ENCODE data around the gene ACTN3. TPM values are rescaled to one million over a fixed set of nuclear protein-coding genes. Genes with fewer than 3 reads are reported as not detected.
A peak's percentile ranks its signal among the peaks of the same experiment; 100 is the strongest.

The ACTN3 gene
- total RNA-seq, 2 donors from 2014 or later = not detected

- Histone ChIP-seq H3K9me3 (no peaks in the 10 kb centered on the region), H3K4me3 (peak overlapping the region; percentile 62 to 77), H3K36me3 (no peaks in the 10 kb centered on the region), H3K27me3 (replicated peaks; ENCODE audit: insufficient read depth) (no peaks in the 10 kb centered on the region), H3K27ac (peak overlapping the region in 1 of 2 donors; percentile 56), H3K4me1 (replicated peaks) (no peaks in the 10 kb centered on the region)
- no peak for DNase-seq (ENCODE audit: low spot score)
- TF ChIP-seq, protein P1, sequence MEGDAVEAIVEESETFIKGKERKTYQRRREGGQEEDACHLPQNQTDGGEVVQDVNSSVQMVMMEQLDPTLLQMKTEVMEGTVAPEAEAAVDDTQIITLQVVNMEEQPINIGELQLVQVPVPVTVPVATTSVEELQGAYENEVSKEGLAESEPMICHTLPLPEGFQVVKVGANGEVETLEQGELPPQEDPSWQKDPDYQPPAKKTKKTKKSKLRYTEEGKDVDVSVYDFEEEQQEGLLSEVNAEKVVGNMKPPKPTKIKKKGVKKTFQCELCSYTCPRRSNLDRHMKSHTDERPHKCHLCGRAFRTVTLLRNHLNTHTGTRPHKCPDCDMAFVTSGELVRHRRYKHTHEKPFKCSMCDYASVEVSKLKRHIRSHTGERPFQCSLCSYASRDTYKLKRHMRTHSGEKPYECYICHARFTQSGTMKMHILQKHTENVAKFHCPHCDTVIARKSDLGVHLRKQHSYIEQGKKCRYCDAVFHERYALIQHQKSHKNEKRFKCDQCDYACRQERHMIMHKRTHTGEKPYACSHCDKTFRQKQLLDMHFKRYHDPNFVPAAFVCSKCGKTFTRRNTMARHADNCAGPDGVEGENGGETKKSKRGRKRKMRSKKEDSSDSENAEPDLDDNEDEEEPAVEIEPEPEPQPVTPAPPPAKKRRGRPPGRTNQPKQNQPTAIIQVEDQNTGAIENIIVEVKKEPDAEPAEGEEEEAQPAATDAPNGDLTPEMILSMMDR (IDR thresholded peaks at IDR 0.05) = no peak
- TF ChIP-seq POLR2A (IDR thresholded peaks at IDR 0.05) (no peak), POLR2AphosphoS5 (IDR thresholded peaks at IDR 0.05) (no peak)
- WGBS = 74% methylated on average over 12 of the region's 15 CpGs
- intact Hi-C loops (cut with DNase I) = no loop called here
Observed at GRCh38 chr11:66567787-66568123, 21.1 kb downstream of the ACTN3 start.

GRCh38 chr11:66568124-66568916, 21.6 kb downstream of the ACTN3 start, which contains the start of gene CTSF:
TSS of gene CTSF (minus strand) at chr11:66568606. CDS start at chr11:66568486, 120 bp downstream.
- Histone ChIP-seq H3K36me3 (no peaks in the 10 kb centered on the region), H3K4me3 (peak within 1 kb of the TSS; percentile 62 to 77), H3K27me3 (replicated peaks; ENCODE audit: insufficient read depth) (no peaks in the 10 kb centered on the region), H3K4me1 (replicated peaks) (no peaks in the 10 kb centered on the region), H3K9me3 (no peaks in the 10 kb centered on the region), H3K27ac (peak within 1 kb of the TSS; percentile 43 to 56)
- WGBS = 3% methylated on average over 30 of the region's 77 CpGs
- no peak for TF ChIP-seq POLR2A (IDR thresholded peaks at IDR 0.05)
- TF ChIP-seq POLR2AphosphoS5 (IDR thresholded peaks at IDR 0.05) = peak; percentile 92
- intact Hi-C loops (cut with DNase I) = no loop called here
- DNase-seq (ENCODE audit: low spot score) = peak; percentile 87

GRCh38 chr11:66569076-66569475, 22.4 kb downstream of the ACTN3 start:
- DNase-seq (ENCODE audit: low spot score) = no peak

GRCh38 chr11:66570079-66570849, 23.6 kb downstream of the ACTN3 start:
- Histone ChIP-seq H3K36me3 (no peaks in the 10 kb centered on the region), H3K4me1 (replicated peaks) (no peaks in the 10 kb centered on the region), H3K4me3 (no peak overlapping the region), H3K27ac (no peak overlapping the region), H3K27me3 (replicated peaks; ENCODE audit: insufficient read depth) (no peaks in the 10 kb centered on the region), H3K9me3 (no peaks in the 10 kb centered on the region)
- 58% methylated on average over 5 of the region's 5 CpGs for WGBS
- TF ChIP-seq, protein P1 (IDR thresholded peaks at IDR 0.05) = no peak
- no peak for TF ChIP-seq POLR2A (IDR thresholded peaks at IDR 0.05)
- TF ChIP-seq POLR2AphosphoS5 (IDR thresholded peaks at IDR 0.05) = no peak
- intact Hi-C loops (cut with DNase I) = no loop called here
- no peak for DNase-seq (ENCODE audit: low spot score)

More at GRCh38 chr11:66569076-66569475, 22.4 kb downstream of the ACTN3 start:
- no peaks in the 10 kb centered on the region for H3K36me3 ChIP-seq
- H3K4me1 ChIP-seq (replicated peaks) = no peaks in the 10 kb centered on the region
- no peaks in the 10 kb centered on the region for H3K27me3 ChIP-seq (replicated peaks; ENCODE audit: insufficient read depth)
- TF ChIP-seq POLR2AphosphoS5 (IDR thresholded peaks at IDR 0.05) = no peak
- TF ChIP-seq POLR2A (IDR thresholded peaks at IDR 0.05) = no peak
- TF ChIP-seq, protein P1 (IDR thresholded peaks at IDR 0.05) = no peak
- H3K9me3 ChIP-seq = no peaks in the 10 kb centered on the region
- no peak overlapping the region for H3K27ac ChIP-seq
- H3K4me3 ChIP-seq = no peak overlapping the region
- WGBS = 89% methylated on average over 7 of the region's 7 CpGs
- intact Hi-C loops (cut with DNase I) = no loop called here

- no peaks in the 10 kb centered on the region for H3K9me3 ChIP-seq
- TF ChIP-seq, protein P1 (IDR thresholded peaks at IDR 0.05) = no peak
- TF ChIP-seq POLR2AphosphoS5 (IDR thresholded peaks at IDR 0.05) (no peak), POLR2A (IDR thresholded peaks at IDR 0.05) (no peak)
- intact Hi-C loops (cut with DNase I) = no loop called here
- H3K4me1 ChIP-seq (replicated peaks) = no peaks in the 10 kb centered on the region
- DNase-seq (ENCODE audit: low spot score) = no peak
- H3K27me3 ChIP-seq (replicated peaks; ENCODE audit: insufficient read depth) = no peaks in the 10 kb centered on the region
- H3K4me3 ChIP-seq = no peak overlapping the region
- no peaks in the 10 kb centered on the region for H3K36me3 ChIP-seq
- 60% methylated on average over 2 of the region's 2 CpGs for WGBS
- H3K27ac ChIP-seq = no peak overlapping the region
Observed at GRCh38 chr11:66570850-66571180, 24.1 kb downstream of the ACTN3 start.
